ENCODE results near the gene C1QTNF5. TPM values are rescaled to one million over a fixed set of nuclear protein-coding genes. Genes with fewer than 3 reads are reported as not detected.

Gene C1QTNF5
- polyA plus RNA-seq, 2 of the 4 experiments (the other 2 are of a cell fraction), result not detected

DNA sequence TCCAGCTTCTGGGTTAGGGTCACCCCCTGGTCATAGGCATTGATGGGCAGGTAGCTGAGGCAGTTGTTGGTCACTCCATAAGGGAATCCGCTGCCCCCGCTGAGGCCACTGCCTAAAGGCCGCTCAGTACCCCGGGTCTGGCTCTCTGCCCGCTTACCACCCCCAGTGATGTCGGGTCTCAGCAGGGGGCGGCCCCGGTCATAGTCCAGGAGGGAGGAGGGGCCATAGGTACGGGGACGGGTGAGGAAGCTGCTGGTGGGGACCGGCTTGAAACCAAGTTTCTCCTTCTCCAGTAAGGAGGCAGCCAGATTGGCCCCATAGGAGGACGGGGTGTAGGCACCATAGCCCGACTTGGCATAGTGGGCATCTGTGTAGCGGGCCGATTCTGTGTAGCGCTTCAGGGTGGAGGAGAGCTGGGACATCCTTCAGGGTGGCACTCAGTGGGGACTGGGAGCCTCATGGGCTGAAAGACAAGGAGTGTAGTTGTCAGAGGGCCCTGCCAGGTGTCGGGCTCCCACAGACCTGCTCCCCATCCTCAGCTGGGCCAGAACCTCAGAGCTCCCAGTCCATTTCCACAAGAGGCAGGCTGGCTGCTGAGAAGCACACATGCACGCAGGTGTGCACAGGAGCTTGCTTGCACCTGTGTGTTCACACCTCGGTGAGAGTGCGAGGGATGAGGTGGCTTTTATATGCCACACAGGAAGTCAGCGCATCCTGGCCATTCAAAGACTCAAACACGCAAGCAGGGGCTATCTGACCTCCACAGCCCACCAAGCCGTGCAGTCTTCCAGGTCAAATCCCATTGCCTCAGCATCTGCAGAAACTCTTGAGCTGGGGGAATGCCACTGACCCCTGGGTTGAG is 32.6 kb upstream of the C1QTNF5 start:
- ATAC-seq, result no peak
- no peak overlapping the region for H3K27ac ChIP-seq
- no peaks in the 10 kb centered on the region for H3K9me3 ChIP-seq
- no peak for FAIRE-seq
- POLR2A ChIA-PET, result interaction anchor here (0.6 kb wide), 1 partner anchor 100 kb away, joined by 3 read pairs; no protein-coding TSS in a partner anchor
- no peak overlapping the region for H3K4me3 ChIP-seq
- no peak overlapping the region for H3K4me2 ChIP-seq
- peaks cover 27% of the 10 kb centered on the region for H3K4me1 ChIP-seq
- WGBS (ENCODE audit: missing lambda C conversion rate), result 64% methylated on average over 20 of the region's 23 CpGs
- TF ChIP-seq CHD4 (IDR thresholded peaks at IDR 0.05; ENCODE audit: borderline replicate concordance) (no peak), TFCP2L1 (CRISPR knock-in tag; IDR thresholded peaks at IDR 0.05) (no peak), SREBF2 (IDR thresholded peaks at IDR 0.05) (no peak), BHLHE40 (IDR thresholded peaks at IDR 0.05; ENCODE audit: low read depth, low read length) (no peak), EP300 (IDR thresholded peaks at IDR 0.05) (no peak), RFX5 (IDR thresholded peaks at IDR 0.05) (no peak), RAD21 (conservative IDR thresholded peaks at IDR 0.05 in 1 of 2, IDR thresholded peaks at IDR 0.05 in 1 of 2) (no peak)
- CTCF ChIA-PET, result interaction anchor here (0.6 to 20.0 kb wide), 26 partner anchors 11 to 229 kb away, joined by 3 to 341 read pairs (median 6); partner anchors contain the start of genes C1QTNF5, MFRP and RNF26
- no peak for DNase-seq (ENCODE audit: low read depth in 1 of 2, low spot score in 1 of 2)

DNA sequence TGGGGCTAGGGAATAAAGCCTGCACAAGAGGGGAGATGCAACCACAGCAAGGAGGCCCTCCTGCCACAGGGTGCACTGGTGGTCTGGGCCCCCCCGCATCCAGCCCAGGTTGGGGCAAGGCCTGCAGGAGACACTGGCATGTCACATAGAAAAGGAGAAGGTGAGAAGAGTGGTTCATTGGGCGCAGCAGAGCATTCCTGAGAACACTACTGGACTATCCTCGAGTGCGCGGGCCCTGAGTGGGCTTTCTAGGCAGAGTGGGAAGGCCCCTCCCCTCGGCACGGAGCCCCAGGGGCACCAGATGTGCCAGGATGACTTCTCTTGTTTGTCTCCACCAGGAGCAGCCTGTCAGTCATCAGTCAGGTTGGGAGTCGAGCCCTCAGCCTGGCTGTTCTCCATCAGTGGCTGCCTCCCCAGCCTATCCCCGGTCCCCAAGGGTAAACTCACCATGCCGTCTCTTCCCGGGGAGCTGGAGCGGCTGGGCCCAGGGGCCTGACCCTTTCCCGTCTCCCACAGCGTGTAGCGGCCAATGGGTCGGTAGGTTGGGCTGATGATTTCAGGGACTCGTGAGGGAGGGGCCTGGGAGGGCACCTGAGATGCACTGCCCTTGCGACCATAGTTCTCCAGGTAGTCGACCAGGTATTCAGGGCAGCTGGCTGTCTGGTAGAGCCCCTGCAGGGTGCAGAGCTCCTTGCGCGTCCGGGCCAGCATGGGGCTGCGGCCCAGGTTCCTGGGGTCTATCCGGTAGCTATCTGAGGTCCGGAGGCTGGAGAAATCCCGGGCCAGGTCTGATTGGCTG is 31.8 kb upstream of the C1QTNF5 start:
- TF ChIP-seq MAFK (IDR thresholded peaks at IDR 0.05; ENCODE audit: partially characterized antibody) (no peak), GATA3 (IDR thresholded peaks at IDR 0.05; ENCODE audit: borderline replicate concordance) (no peak), SMC3 (IDR thresholded peaks at IDR 0.05) (no peak)
- WGBS (ENCODE audit: missing lambda C conversion rate), result 80% methylated on average over 13 of the region's 26 CpGs
- Histone ChIP-seq H3K4me1 (peaks cover 35% of the 10 kb centered on the region), H3K9me3 (no peaks in the 10 kb centered on the region), H3K4me3 (no peak overlapping the region), H3K4me2 (no peak overlapping the region), H3K27ac (no peak overlapping the region)
- ChIA-PET CTCF (interaction anchor here (1.0 to 20.0 kb wide), 12 partner anchors 10 to 104 kb away, joined by 3 to 341 read pairs (median 28); partner anchors contain the start of genes C1QTNF5, MFRP and RNF26), POLR2A (interaction anchor here (1.0 kb wide), 1 partner anchor 167 kb away, joined by 3 read pairs; no protein-coding TSS in a partner anchor)
- ATAC-seq (no peak), DNase-seq (ENCODE audit: low read depth in 1 of 2, low spot score in 1 of 2) (no peak), FAIRE-seq (no peak)

DNA sequence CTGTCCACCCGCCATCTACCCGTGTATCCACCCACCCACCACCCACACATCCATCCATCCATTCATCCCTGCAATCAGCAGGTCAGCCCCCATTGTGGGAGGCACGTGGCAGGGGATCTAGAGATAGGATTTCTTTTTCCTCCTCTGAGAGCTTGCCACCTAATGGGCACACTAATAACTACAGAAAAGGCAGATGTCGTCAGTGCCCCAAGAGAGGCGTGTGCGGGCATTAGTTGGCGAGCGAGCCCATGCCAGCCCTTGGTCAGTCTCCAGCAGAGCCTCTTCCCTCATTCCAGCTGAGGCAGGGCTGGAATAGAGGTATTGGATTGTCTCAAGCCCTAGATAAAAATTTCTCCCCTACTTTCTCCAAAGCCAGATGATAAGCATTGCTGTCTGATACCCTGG is 31.1 kb upstream of the C1QTNF5 start:
- DNase-seq (ENCODE audit: low read depth in 1 of 2, low spot score in 1 of 2) (peak in 1 of 2 experiments; percentile 39), FAIRE-seq (no peak), ATAC-seq (peak; percentile 45 to 54; a peak in 4 of 6 replicates)
- Histone ChIP-seq H3K4me1 (peaks cover 40% of the 10 kb centered on the region), H3K4me2 (no peak overlapping the region), H3K27ac (no peak overlapping the region), H3K9me3 (no peaks in the 10 kb centered on the region), H3K4me3 (no peak overlapping the region)
- WGBS (ENCODE audit: missing lambda C conversion rate), result 38% methylated on average over 8 of the region's 8 CpGs
- ChIA-PET POLR2A (interaction anchor here (1.0 kb wide), 1 partner anchor 166 kb away, joined by 3 read pairs; no protein-coding TSS in a partner anchor), CTCF (interaction anchor here (0.6 to 20.0 kb wide), 9 partner anchors 9 to 189 kb away, joined by 3 to 341 read pairs (median 15); partner anchors contain the start of genes C1QTNF5, RNF26 and USP2)
- TF ChIP-seq NFE2L2 (conservative IDR thresholded peaks at IDR 0.05; ENCODE audit: low read length) (no peak), MYC (IDR thresholded peaks at IDR 0.05; ENCODE audit: borderline replicate concordance, low read length) (no peak), FOSL2 (IDR thresholded peaks at IDR 0.05) (no peak), FOSL2 (CRISPR knock-in tag; IDR thresholded peaks at IDR 0.05) (no peak), EHF (CRISPR knock-in tag; IDR thresholded peaks at IDR 0.05) (no peak), KDM5A (IDR thresholded peaks at IDR 0.05) (no peak), SMC3 (IDR thresholded peaks at IDR 0.05) (peak; percentile 25; the same call in 1 of the 3 replicates)
- TF ChIP-seq, protein P1, sequence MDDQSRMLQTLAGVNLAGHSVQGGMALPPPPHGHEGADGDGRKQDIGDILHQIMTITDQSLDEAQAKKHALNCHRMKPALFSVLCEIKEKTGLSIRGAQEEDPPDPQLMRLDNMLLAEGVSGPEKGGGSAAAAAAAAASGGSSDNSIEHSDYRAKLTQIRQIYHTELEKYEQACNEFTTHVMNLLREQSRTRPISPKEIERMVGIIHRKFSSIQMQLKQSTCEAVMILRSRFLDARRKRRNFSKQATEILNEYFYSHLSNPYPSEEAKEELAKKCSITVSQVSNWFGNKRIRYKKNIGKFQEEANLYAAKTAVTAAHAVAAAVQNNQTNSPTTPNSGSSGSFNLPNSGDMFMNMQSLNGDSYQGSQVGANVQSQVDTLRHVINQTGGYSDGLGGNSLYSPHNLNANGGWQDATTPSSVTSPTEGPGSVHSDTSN (IDR thresholded peaks at IDR 0.05), result no peak
- TF ChIP-seq, protein P2, sequence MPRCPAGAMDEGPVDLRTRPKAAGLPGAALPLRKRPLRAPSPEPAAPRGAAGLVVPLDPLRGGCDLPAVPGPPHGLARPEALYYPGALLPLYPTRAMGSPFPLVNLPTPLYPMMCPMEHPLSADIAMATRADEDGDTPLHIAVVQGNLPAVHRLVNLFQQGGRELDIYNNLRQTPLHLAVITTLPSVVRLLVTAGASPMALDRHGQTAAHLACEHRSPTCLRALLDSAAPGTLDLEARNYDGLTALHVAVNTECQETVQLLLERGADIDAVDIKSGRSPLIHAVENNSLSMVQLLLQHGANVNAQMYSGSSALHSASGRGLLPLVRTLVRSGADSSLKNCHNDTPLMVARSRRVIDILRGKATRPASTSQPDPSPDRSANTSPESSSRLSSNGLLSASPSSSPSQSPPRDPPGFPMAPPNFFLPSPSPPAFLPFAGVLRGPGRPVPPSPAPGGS (IDR thresholded peaks at IDR 0.05), result no peak
- TF ChIP-seq, protein P3, sequence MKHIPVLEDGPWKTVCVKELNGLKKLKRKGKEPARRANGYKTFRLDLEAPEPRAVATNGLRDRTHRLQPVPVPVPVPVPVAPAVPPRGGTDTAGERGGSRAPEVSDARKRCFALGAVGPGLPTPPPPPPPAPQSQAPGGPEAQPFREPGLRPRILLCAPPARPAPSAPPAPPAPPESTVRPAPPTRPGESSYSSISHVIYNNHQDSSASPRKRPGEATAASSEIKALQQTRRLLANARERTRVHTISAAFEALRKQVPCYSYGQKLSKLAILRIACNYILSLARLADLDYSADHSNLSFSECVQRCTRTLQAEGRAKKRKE (CRISPR knock-in tag; IDR thresholded peaks at IDR 0.05; ENCODE audit: low read depth), result no peak
- TF ChIP-seq, protein P4, sequence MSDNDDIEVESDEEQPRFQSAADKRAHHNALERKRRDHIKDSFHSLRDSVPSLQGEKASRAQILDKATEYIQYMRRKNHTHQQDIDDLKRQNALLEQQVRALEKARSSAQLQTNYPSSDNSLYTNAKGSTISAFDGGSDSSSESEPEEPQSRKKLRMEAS (IDR thresholded peaks at IDR 0.05), result peak; percentile 59
- TF ChIP-seq, protein P5, sequence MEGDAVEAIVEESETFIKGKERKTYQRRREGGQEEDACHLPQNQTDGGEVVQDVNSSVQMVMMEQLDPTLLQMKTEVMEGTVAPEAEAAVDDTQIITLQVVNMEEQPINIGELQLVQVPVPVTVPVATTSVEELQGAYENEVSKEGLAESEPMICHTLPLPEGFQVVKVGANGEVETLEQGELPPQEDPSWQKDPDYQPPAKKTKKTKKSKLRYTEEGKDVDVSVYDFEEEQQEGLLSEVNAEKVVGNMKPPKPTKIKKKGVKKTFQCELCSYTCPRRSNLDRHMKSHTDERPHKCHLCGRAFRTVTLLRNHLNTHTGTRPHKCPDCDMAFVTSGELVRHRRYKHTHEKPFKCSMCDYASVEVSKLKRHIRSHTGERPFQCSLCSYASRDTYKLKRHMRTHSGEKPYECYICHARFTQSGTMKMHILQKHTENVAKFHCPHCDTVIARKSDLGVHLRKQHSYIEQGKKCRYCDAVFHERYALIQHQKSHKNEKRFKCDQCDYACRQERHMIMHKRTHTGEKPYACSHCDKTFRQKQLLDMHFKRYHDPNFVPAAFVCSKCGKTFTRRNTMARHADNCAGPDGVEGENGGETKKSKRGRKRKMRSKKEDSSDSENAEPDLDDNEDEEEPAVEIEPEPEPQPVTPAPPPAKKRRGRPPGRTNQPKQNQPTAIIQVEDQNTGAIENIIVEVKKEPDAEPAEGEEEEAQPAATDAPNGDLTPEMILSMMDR (IDR thresholded peaks at IDR 0.05), result 0 out of 3 replicates have a peak, but pooled peaks have one; percentile 11
